AG10803 (cell line): Measurements from ENCODE around the gene HNRNPA2B1.
"Not testable (repeated sequence)": the region's sequence is repeated elsewhere in the genome, so short reads cannot be mapped to it uniquely, and the experiment has no call there.

Experiments
- DNase-seq: peaks from one replicate; pipeline ENCODE4 v3.0.0; 2010; ENCODE audit warnings: low read depth
- H3K4me3 ChIP-seq: 2 replicates; pipeline ENCODE4 v1.5.1; 2011; ENCODE audit warnings: mild to moderate bottlenecking, low read length, control low read depth
- CTCF ChIP-seq: conservative IDR thresholded peaks from 2 replicates; pipeline ENCODE4 v1.5.1; 2011; ENCODE audit warnings: mild to moderate bottlenecking, low read length, control low read depth, inconsistent platforms

The HNRNPA2B1 gene

GRCh38 chr7:26157520-26158105 lies 42.9 kb downstream of the HNRNPA2B1 start:
- no peak for DNase-seq
- no peak for TF ChIP-seq CTCF
- H3K4me3 ChIP-seq = no peak overlapping the region

DNA sequence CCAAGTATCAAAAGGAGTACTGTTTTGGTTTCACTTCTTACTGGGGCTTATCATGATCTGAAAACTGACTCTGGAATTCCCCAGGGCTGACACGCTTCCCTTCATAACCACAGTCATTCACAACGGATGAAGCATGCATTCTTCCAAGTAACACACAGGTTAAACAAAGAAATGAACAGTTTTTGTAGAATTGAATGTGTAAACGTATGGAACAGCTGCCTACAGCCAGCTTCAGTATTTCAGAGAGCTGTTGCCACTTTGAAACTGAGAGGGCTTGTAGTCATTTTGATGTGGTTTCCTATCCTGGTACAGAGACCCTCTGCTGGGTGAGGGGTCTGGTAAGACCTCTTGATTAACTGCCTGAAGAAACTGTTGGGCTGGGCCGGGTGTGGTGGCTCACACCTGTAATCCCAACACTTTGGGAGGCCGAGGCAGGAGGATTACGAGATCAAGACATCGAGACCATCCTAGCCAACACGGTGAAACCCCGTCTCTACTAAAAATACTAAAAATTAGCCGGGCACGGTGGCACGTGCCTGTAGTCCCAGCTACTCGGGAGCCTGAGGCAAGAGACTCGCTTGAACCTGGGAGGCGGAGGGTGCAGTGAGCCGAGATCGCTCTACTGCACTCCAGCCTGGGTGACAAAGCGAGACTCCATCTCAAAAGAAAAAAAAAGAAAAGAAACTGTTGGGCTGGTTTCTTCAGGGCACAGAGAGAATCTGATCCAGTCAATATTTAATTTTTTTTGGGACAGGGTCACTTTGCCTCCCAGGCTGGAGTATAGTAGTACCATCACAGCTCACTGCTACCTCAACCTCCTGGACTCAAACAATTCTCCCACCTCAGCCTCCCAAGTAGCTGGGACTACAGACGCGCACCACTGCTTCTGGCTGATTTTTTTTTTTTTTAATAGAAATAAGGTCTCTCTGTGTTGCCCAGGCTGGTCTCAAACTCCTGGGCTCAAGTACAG lies 43.8 kb downstream of the HNRNPA2B1 start:
- no peak for TF ChIP-seq CTCF
- no peak overlapping the region for H3K4me3 ChIP-seq
- peak; percentile 79 for DNase-seq

- no peak for TF ChIP-seq CTCF
- DNase-seq = peak; percentile 34
- H3K4me3 ChIP-seq = peak overlapping the region; percentile 1; the same call in 1 of the 2 replicates
Observed at GRCh38 chr7:26155531-26156375, 44.8 kb downstream of the HNRNPA2B1 start.

- TF ChIP-seq CTCF = no peak
- no peak overlapping the region for H3K4me3 ChIP-seq
- no peak for DNase-seq
Observed at GRCh38 chr7:26153823-26154783, 46.4 kb downstream of the HNRNPA2B1 start.

DNA sequence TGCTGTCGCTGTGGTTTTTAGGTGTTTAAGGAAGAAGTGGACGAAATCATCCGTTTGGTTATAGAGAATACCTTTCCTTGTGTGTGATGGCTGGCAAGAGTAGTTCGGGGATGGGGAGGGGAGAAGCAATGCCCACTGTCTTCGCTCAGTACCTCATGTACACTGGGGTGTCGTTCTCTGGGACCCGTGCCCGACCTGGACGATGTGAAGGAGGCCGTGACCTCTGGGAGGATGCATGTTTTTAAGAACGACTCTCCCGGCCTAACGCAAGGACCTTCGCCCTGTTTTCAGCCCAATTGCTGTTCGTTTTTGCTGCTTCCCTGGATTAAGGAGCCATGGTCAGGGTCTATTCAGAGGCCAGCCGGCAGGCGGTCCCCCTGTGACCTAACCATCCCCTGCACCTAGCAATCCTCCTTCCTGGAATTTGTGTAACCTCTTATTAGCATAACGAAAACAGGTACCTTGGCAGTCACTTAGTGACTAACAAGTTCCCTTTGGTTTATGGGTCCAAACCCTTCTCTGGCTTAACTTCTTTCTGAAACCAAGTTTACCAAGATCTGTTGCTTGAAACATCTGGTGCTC lies 47.2 kb downstream of the HNRNPA2B1 start:
- H3K4me3 ChIP-seq = no peak overlapping the region
- no peak for TF ChIP-seq CTCF
- DNase-seq = no peak

GRCh38 chr7:26152782-26153240 lies 47.7 kb downstream of the HNRNPA2B1 start:
- DNase-seq = not testable (repeated sequence)

More at GRCh38 chr7:26152782-26153240, 47.7 kb downstream of the HNRNPA2B1 start:
- H3K4me3 ChIP-seq = not testable (repeated sequence)
